Adrenal gland (tissue), 19 donors: Measurements from ENCODE around the gene HACD1. TPM values are rescaled to one million over a fixed set of nuclear protein-coding genes. Genes with fewer than 3 reads are reported as not detected.

Experiments used
- DNase-seq, 7 donors: peaks; one replicate each; pipeline ENCODE4 v3.0.0-alpha.2; 2019 to 2020
- H3K27ac ChIP-seq, 5 donors: fragments of 200-600 bp; sonication (generic) in 4 of 5; 1 replicate in 3 of 5; 2 replicates in 2 of 5; pipeline versions ENCODE4 v1.5.1 to v1.8.0; 2016 to 2020; ENCODE audit warnings: mild to moderate bottlenecking in 1 of 5
- H3K27me3 ChIP-seq: fragments of 200-600 bp; 2 replicates; pipeline ENCODE4 v1.8.0; 2021
- H3K36me3 ChIP-seq, 2 donors: fragments of 200-600 bp; replicated peaks in 1 of 2; 1 replicate in 1 of 2; 2 replicates in 1 of 2; pipeline versions ENCODE4 v1.5.1 to v1.8.0; 2018 to 2022
- H3K4me1 ChIP-seq, 2 donors: fragments of 200-600 bp; replicated peaks in 1 of 2; 1 replicate in 1 of 2; 2 replicates in 1 of 2; pipeline versions ENCODE4 v1.5.1 to v1.8.0; 2018 to 2021
- H3K4me3 ChIP-seq, 4 donors: fragments of 200-600 bp; sonication (generic) in 3 of 4; one replicate each; pipeline ENCODE4 v1.5.1; 2016 to 2018
- H3K9me3 ChIP-seq, 3 donors: fragments of 200-600 bp; sonication (generic) in 1 of 3; replicated peaks in 1 of 3; 1 replicate in 2 of 3; 2 replicates in 1 of 3; pipeline versions ENCODE4 v1.5.1 to v1.8.0; 2016 to 2021
- CTCF ChIP-seq, 6 experiments: fragments of 450-650 bp in 4 of 6; fragments of 200-600 bp in 2 of 6; sonication (generic) in 1 of 6; IDR thresholded peaks; 1 replicate in 5 of 6; 2 replicates in 1 of 6; pipeline versions ENCODE4 v1.5.1 to v1.8.0; 2016 to 2021; ENCODE audit warnings: antibody characterized with exemption in 6 of 6, mild to moderate bottlenecking in 2 of 6, moderate library complexity in 1 of 6
- POLR2A ChIP-seq, 2 donors: fragments of 450-650 bp; IDR thresholded peaks; one replicate each; pipeline ENCODE4 v1.6.1; 2017; ENCODE audit warnings: antibody characterized with exemption in 2 of 2, mild to moderate bottlenecking in 2 of 2, moderate library complexity in 1 of 2
- WGBS, 4 donors: extraction: QIAGEN DNeasy Blood & Tissue Kit in 2 of 4; methylation state at CpG; one replicate each; pipeline versions ENCODE4 v1.1.5 to v1.1.7; 2013 to 2017; 5-methylcytosine and 5-hydroxymethylcytosine counted together
- intact Hi-C, 2 donors: fragments of 100-400 bp; cut with DNase I; formaldehyde crosslinking; loops; one replicate each; pipeline versions ENCODE4 v1.14.1 to v1.15.0; 2022 to 2023
- long read RNA-seq, 10 donors: library from polyadenylated mRNA in 3 of 10; unstranded in 2 of 10; stranded (forward) in 1 of 10; transcript quantifications; one replicate each; pipeline ENCODE4 v2.0.0 and lab custom pipeline, GENCODE V29; 2021 to 2026
- polyA plus RNA-seq, 3 donors: library from polyadenylated mRNA; stranded (reverse); fragments of 200-250 nt in 2 of 3; fragments of 350-450 nt in 1 of 3; fragmentation: Illumina TruSeq in 1 of 3; extraction: RNeasy Lipid Tissue Mini Kit (QIAGEN cat#74804) in 1 of 3; gene quantifications; one replicate each; pipeline ENCODE4 v1.2.3, GENCODE V29; 2013 to 2014
- total RNA-seq, 9 donors: library from RNA; depleted of rRNA in 4 of 9; stranded (reverse); fragments of >200 nt in 4 of 9; fragments of 120-200 nt in 1 of 9; fragmentation: NEBNext Ultra II Directional in 1 of 9; extraction: Animal tissue kit (Norgen Biotek cat#: 25700) in 1 of 9; gene quantifications; one replicate each; pipeline versions ENCODE4 v1.1.0 to v1.2.4, GENCODE V29; 2013 to 2023
- donor health status: healthy with polysubstance abuse.
- donor health status: Bipolar disorder and iron deficiency.
- donor health status: DM: yes; HTN: yes; CAD: no.
- donor health status: DM: no; HTN: no; CAD: no.
- donor health status: DM: no; HTN: no; CAD: no.
- donor health status: DM: yes; HTN: yes; CAD: no.

Gene HACD1, protein sequence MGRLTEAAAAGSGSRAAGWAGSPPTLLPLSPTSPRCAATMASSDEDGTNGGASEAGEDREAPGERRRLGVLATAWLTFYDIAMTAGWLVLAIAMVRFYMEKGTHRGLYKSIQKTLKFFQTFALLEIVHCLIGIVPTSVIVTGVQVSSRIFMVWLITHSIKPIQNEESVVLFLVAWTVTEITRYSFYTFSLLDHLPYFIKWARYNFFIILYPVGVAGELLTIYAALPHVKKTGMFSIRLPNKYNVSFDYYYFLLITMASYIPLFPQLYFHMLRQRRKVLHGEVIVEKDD
- 10 to 100 TPM in 8 of 9 donors, 1 to 10 TPM in 1; 1.4 to 23.1 (median 17.0) TPM for total RNA-seq
- polyA plus RNA-seq, result 10 to 100 TPM; 20.1 to 21.9 (median 21.6) TPM
- long read RNA-seq, donor 1, partial matches to known transcripts, result 0 of 6 reads
- long read RNA-seq, donor 1, other reads (novel, unspliced or antisense), result 5 of 6 reads
- long read RNA-seq, donor 2, result 0 reads
- long read RNA-seq, donor 3, partial matches to known transcripts, result 8 of 17 reads
- long read RNA-seq, donor 3, other reads (novel, unspliced or antisense), result 8 of 17 reads
- long read RNA-seq, donor 4, partial matches to known transcripts, result 0 of 2 reads
- long read RNA-seq, donor 4, other reads (novel, unspliced or antisense), result 1 of 2 reads
- long read RNA-seq, donor 5, partial matches to known transcripts, result 0 of 3 reads
- long read RNA-seq, donor 5, other reads (novel, unspliced or antisense), result 2 of 3 reads
- long read RNA-seq, donor 6, partial matches to known transcripts, result 0 of 2 reads
- long read RNA-seq, donor 6, other reads (novel, unspliced or antisense), result 0 of 2 reads
- long read RNA-seq, donor 7, result 0 reads
- long read RNA-seq, donor 8, partial matches to known transcripts, result 0 of 1 reads
- long read RNA-seq, donor 8, other reads (novel, unspliced or antisense), result 0 of 1 reads
- long read RNA-seq, donor 9, partial matches to known transcripts, result 0 of 6 reads
- long read RNA-seq, donor 9, other reads (novel, unspliced or antisense), result 5 of 6 reads
- long read RNA-seq, donor 10, partial matches to known transcripts, result 9 of 9 reads
- long read RNA-seq, donor 10, other reads (novel, unspliced or antisense), result 0 of 9 reads

DNA sequence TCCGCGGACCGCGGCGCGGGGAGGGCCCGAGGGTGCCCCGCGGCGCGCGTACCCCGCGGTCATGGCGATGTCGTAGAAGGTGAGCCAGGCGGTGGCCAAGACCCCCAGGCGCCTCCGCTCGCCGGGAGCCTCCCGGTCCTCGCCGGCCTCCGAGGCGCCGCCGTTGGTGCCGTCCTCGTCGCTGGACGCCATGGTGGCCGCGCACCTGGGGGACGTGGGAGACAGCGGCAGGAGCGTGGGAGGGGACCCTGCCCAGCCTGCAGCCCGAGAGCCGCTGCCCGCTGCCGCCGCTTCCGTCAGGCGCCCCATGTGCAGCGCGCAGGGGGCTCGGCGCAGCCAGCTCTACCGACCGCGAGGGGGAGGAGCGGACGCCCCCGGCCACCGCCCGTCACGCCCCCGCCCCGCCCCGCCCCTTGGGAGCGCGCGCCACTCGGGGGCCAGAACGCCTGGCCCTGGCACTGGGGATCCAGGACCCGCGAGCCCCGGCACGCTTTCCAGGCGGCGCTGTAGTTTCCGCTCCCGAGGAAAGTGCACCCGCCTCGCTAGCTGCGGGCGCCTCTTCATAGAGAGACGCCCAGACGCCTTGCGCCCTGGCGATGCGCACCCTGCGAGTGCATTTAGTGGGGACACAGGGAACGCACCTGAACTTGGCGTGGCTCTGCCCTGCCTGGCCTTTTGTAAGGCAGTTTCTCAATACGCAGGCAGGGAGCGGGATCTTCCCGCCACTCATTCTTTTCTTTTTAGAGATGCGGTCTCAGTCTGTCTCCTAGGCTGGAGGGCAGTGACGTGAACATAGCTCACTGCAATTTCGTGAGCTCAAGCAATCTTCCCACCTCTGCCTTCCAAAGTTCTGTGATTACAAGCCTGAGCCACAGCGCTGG is at the start of gene HACD1:
HACD1 (minus strand) TSS at position 344 of the 881 bp plus-strand sequence; CDS start at position 309, 35 bp downstream.
- no peaks in the 10 kb centered on the region for H3K36me3 ChIP-seq
- H3K9me3 ChIP-seq, result no peaks in the 10 kb centered on the region
- intact Hi-C loops, result loop anchor here in 1 of 2 donors (10.0 kb wide), 1 partner anchor 128 kb away; no protein-coding TSS in a partner anchor
- H3K27ac ChIP-seq, result peak within 1 kb of the TSS; percentile 53 to 87 (median 76)
- WGBS, 4 donors, result 0 to 1% (median 1%) methylated on average over 15 to 92 of the region's 92 CpGs
- TF ChIP-seq POLR2A (IDR thresholded peaks at IDR 0.05) (peak in 1 of 2 donors; percentile 28), CTCF (IDR thresholded peaks at IDR 0.05) (peak in 1 of 6 experiments; percentile 8)
- peak; percentile 45 to 77 (median 61) for DNase-seq
- no peaks in the 10 kb centered on the region for H3K27me3 ChIP-seq
- H3K4me3 ChIP-seq, result peak within 1 kb of the TSS; percentile 40 to 86 (median 70)
- peaks cover 0 to 9% of the 10 kb centered on the region in 2 donors for H3K4me1 ChIP-seq

GRCh38 chr10:17665747-17666146 is 48.6 kb upstream of the HACD1 start:
- H3K27ac ChIP-seq, result peak overlapping the region; percentile 52 to 87 (median 73)
- H3K4me1 ChIP-seq, result peaks cover 7 to 32% of the 10 kb centered on the region in 2 donors
- no peaks in the 10 kb centered on the region for H3K27me3 ChIP-seq
- H3K9me3 ChIP-seq, result no peaks in the 10 kb centered on the region
- peak in 6 of 7 donors; percentile 34 to 71 (median 60) for DNase-seq
- intact Hi-C loops, result no loop called here
- TF ChIP-seq POLR2A (IDR thresholded peaks at IDR 0.05) (peak in 1 of 2 donors; percentile 54), CTCF (IDR thresholded peaks at IDR 0.05) (no peak)
- 27 to 30% (median 28%) methylated on average over 4 of the region's 4 CpGs for WGBS, 4 donors
- peak overlapping the region in 1 of 4 donors; percentile 27 for H3K4me3 ChIP-seq
- H3K36me3 ChIP-seq, result peaks cover 0 to 1% of the 10 kb centered on the region in 2 donors

GRCh38 chr10:17663450-17663849 is 46.3 kb upstream of the HACD1 start:
- TF ChIP-seq CTCF (IDR thresholded peaks at IDR 0.05), result no peak
- no peak for TF ChIP-seq POLR2A (IDR thresholded peaks at IDR 0.05)
- no peak for DNase-seq
- Histone ChIP-seq H3K4me3 (no peak overlapping the region), H3K27me3 (no peaks in the 10 kb centered on the region), H3K4me1 (peaks cover 9 to 20% of the 10 kb centered on the region in 2 donors), H3K36me3 (peaks cover 0 to 5% of the 10 kb centered on the region in 2 donors), H3K27ac (peak overlapping the region in 1 of 5 donors; percentile 16), H3K9me3 (no peaks in the 10 kb centered on the region)
- intact Hi-C loops, result no loop called here
- 83 to 89% (median 87%) methylated on average over 1 of the region's 1 CpG for WGBS, 4 donors
